Lung (tissue), 12 donors: ENCODE measurements around the gene SRD5A3. TPM values are rescaled to one million over a fixed set of nuclear protein-coding genes. Genes with fewer than 3 reads are reported as not detected.

ENCODE experiments used
- ATAC-seq: fragments of 200-7000 bp; cut with Tn5 transposase; one replicate; pipeline ENCODE4 v1.9.1; 2020; ENCODE audit warnings: moderate number of reproducible peaks; ENCODE audit not compliant: insufficient read depth, low FRiP score
- DNase-seq, 3 donors: peaks; one replicate each; pipeline ENCODE4 v3.0.0-alpha.2; 2013 to 2017
- H3K27ac ChIP-seq, 2 donors: one replicate each; pipeline ENCODE4 v1.5.1; 2013; ENCODE audit warnings: mild to moderate bottlenecking in 2 of 2, moderate library complexity in 2 of 2, control low read depth in 1 of 2, inconsistent platforms in 1 of 2, low read depth in 1 of 2, low read length in 1 of 2
- H3K27me3 ChIP-seq, 3 donors: one replicate each; pipeline ENCODE4 v1.5.1; 2013; ENCODE audit warnings: low read length in 2 of 3; ENCODE audit not compliant: control insufficient read depth in 3 of 3, insufficient read depth in 3 of 3
- H3K36me3 ChIP-seq, 4 donors: one replicate each; pipeline ENCODE4 v1.5.1; 2013; ENCODE audit warnings: low read length in 4 of 4, mild to moderate bottlenecking in 1 of 4, moderate library complexity in 1 of 4; ENCODE audit not compliant: control insufficient read depth in 4 of 4, insufficient read depth in 4 of 4
- H3K4me1 ChIP-seq, 5 donors: one replicate each; pipeline ENCODE4 v1.5.1; 2013; ENCODE audit warnings: low read length in 5 of 5, mild to moderate bottlenecking in 2 of 5, moderate library complexity in 1 of 5; ENCODE audit not compliant: control insufficient read depth in 5 of 5, insufficient read depth in 5 of 5
- H3K4me3 ChIP-seq: one replicate; pipeline ENCODE4 v1.5.1; 2013; ENCODE audit warnings: mild to moderate bottlenecking, control low read depth, moderate library complexity
- H3K9ac ChIP-seq, 2 donors: one replicate each; pipeline ENCODE4 v1.5.1; 2013; ENCODE audit warnings: low read length in 2 of 2, control low read depth in 1 of 2; ENCODE audit not compliant: insufficient read depth in 1 of 2
- H3K9me3 ChIP-seq, 4 donors: one replicate each; pipeline ENCODE4 v1.5.1; 2013; ENCODE audit warnings: low read length in 3 of 4, mild to moderate bottlenecking in 1 of 4, moderate library complexity in 1 of 4; ENCODE audit not compliant: control insufficient read depth in 4 of 4, insufficient read depth in 3 of 4
- WGBS, 2 donors: extraction: QIAGEN DNeasy Blood & Tissue Kit; methylation state at CpG; one replicate each; pipeline ENCODE4 v1.1.7; 2013; 5-methylcytosine and 5-hydroxymethylcytosine counted together
- polyA plus RNA-seq, 2 donors: library from polyadenylated mRNA; stranded (reverse); fragments of 200-250 nt; gene quantifications; one replicate each; pipeline ENCODE4 v1.2.1, GENCODE V29; 2013
- total RNA-seq, 2 donors: library from RNA; depleted of rRNA in 1 of 2; stranded (reverse); fragments of >200 nt in 1 of 2; gene quantifications; one replicate each; pipeline ENCODE4 v1.2.1, GENCODE V29; 2014 to 2021
- TF ChIP-seq, protein P1 (sequence below): IDR thresholded peaks from 2 replicates; pipeline ENCODE4 v1.5.1; 2012; ENCODE audit warnings: mild to moderate bottlenecking; ENCODE audit errors: control extremely low read depth, extremely low read depth
- donor health status: control.
- donor health status: control.
- donor health status: Bipolar disorder and iron deficiency.
- donor health status: healthy.
- donor health status: DM: yes; HTN: yes; CAD: no.

SRD5A3 gene
- total and polyA plus RNA-seq, 4 donors = 13.6 to 37.1 (median 24.0) TPM

- ATAC-seq (no peak), DNase-seq (no peak)
- no peaks in the 10 kb centered on the region for H3K27me3 ChIP-seq
- no peak overlapping the region for H3K4me3 ChIP-seq
- H3K9me3 ChIP-seq = no peaks in the 10 kb centered on the region
- TF ChIP-seq, protein P1, sequence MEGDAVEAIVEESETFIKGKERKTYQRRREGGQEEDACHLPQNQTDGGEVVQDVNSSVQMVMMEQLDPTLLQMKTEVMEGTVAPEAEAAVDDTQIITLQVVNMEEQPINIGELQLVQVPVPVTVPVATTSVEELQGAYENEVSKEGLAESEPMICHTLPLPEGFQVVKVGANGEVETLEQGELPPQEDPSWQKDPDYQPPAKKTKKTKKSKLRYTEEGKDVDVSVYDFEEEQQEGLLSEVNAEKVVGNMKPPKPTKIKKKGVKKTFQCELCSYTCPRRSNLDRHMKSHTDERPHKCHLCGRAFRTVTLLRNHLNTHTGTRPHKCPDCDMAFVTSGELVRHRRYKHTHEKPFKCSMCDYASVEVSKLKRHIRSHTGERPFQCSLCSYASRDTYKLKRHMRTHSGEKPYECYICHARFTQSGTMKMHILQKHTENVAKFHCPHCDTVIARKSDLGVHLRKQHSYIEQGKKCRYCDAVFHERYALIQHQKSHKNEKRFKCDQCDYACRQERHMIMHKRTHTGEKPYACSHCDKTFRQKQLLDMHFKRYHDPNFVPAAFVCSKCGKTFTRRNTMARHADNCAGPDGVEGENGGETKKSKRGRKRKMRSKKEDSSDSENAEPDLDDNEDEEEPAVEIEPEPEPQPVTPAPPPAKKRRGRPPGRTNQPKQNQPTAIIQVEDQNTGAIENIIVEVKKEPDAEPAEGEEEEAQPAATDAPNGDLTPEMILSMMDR = no peak
- WGBS, 2 donors = 93 to 97% methylated on average over 4 of the region's 4 CpGs
- no peak overlapping the region for H3K27ac ChIP-seq
- peaks cover 0 to 3% (median 0%) of the 10 kb centered on the region in 4 donors for H3K36me3 ChIP-seq
- no peak overlapping the region for H3K9ac ChIP-seq
- peaks cover 0 to 25% (median 6%) of the 10 kb centered on the region in 5 donors for H3K4me1 ChIP-seq
Measured at GRCh38 chr4:55393461-55394320, 47.6 kb downstream of the SRD5A3 start.

DNA sequence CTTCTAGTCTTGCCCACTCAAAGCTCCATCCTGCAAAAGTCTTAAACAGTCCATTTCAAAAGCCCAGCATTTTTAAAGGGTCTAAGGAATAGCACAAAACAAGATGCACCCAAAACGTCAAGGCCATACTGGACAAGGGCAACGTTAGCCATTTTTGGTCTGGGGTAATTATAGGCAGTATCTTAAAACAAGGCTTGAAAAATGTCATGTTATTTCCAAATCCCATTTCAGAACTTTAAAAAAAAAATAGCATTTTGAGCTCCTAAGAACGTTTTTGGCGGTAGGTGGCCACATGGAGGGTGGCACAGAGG lies 49.1 kb downstream of the SRD5A3 start:
- H3K4me1 ChIP-seq = peaks cover 3 to 30% (median 11%) of the 10 kb centered on the region in 5 donors
- WGBS, 2 donors = 0 to 1% methylated on average over 4 of the region's 4 CpGs
- peaks cover 0 to 3% (median 0%) of the 10 kb centered on the region in 4 donors for H3K36me3 ChIP-seq
- H3K27me3 ChIP-seq = no peaks in the 10 kb centered on the region
- DNase-seq (no peak), ATAC-seq (no peak)
- H3K27ac ChIP-seq = peak overlapping the region; percentile 95 to 98
- TF ChIP-seq, protein P1 = no peak
- H3K4me3 ChIP-seq = peak overlapping the region; percentile 88
- H3K9me3 ChIP-seq = no peaks in the 10 kb centered on the region
- peak overlapping the region; percentile 47 to 57 for H3K9ac ChIP-seq

GRCh38 chr4:55395529-55396307 lies 49.7 kb downstream of the SRD5A3 start, which contains the start of gene TMEM165:
Gene TMEM165 (plus strand): TSS chr4:55395957. CDS start chr4:55396190, 233 bp downstream.
- H3K9ac ChIP-seq = peak within 1 kb of the TSS; percentile 47 to 99
- ATAC-seq (peak; percentile 96), DNase-seq (peak; percentile 88 to 92 (median 92))
- peak within 1 kb of the TSS; percentile 95 to 98 for H3K27ac ChIP-seq
- 0 to 1% methylated on average over 65 to 95 of the region's 95 CpGs for WGBS, 2 donors
- H3K4me1 ChIP-seq = peaks cover 3 to 30% (median 11%) of the 10 kb centered on the region in 5 donors
- no peaks in the 10 kb centered on the region for H3K27me3 ChIP-seq
- H3K4me3 ChIP-seq = peak within 1 kb of the TSS; percentile 88
- no peaks in the 10 kb centered on the region for H3K9me3 ChIP-seq
- TF ChIP-seq, protein P1 = no peak
- H3K36me3 ChIP-seq = peaks cover 0 to 3% (median under 1%) of the 10 kb centered on the region in 4 donors
